ENCODE data around the gene ABCC11. TPM values are rescaled to one million over a fixed set of nuclear protein-coding genes. Genes with fewer than 3 reads are reported as not detected.

The ABCC11 gene
- total and polyA plus RNA-seq, 2 of the 4 experiments (the other 2 are of a cell fraction) = 0.09 to 0.18 TPM

- no peak overlapping the region for H3K4me3 ChIP-seq (ENCODE audit: insufficient read depth, low read depth, low read length)
Observed at GRCh38 chr16:48173889-48174288, 73.5 kb downstream of the ABCC11 start.

More at GRCh38 chr16:48173889-48174288, 73.5 kb downstream of the ABCC11 start:
- Histone ChIP-seq H3K56ac (ENCODE audit: extremely low read depth, insufficient read depth, low read length) (no peak overlapping the region), H4K20me1 (ENCODE audit: insufficient read depth, low read length) (no peaks in the 10 kb centered on the region), H4K5ac (ENCODE audit: low read depth, low read length) (no peak overlapping the region), H4K8ac (ENCODE audit: low read depth in 2 of 2, low read length in 2 of 2) (no peak overlapping the region), H3K18ac (ENCODE audit: low read depth, low read length) (no peak overlapping the region), H2BK20ac (ENCODE audit: low read depth, low read length) (no peak overlapping the region), H3K27ac (ENCODE audit: insufficient read depth, low read length) (no peak overlapping the region), H3K14ac (replicated peaks; ENCODE audit: low read depth, low read length) (no peak overlapping the region), H3K27me3 (ENCODE audit: control insufficient read depth, insufficient read depth, low read length) (peaks cover 15% of the 10 kb centered on the region), H2AK9ac (replicated peaks; ENCODE audit: low read depth, low read length, poor library complexity) (no peak overlapping the region), H3K36me3 (ENCODE audit: control insufficient read depth, insufficient read depth, low read length) (no peaks in the 10 kb centered on the region), H3K9ac (ENCODE audit: low read depth, low read length) (no peak overlapping the region), H2BK5ac (ENCODE audit: low read depth, low read length, poor library complexity, severe bottlenecking) (no peak overlapping the region), H3K9me3 (ENCODE audit: control insufficient read depth, insufficient read depth, low read length) (no peaks in the 10 kb centered on the region), H2BK120ac (ENCODE audit: low read depth, low read length) (no peak overlapping the region), H4K91ac (ENCODE audit: insufficient read depth, low read depth, low read length) (no peak overlapping the region), H3K4ac (ENCODE audit: low read depth, low read length) (no peak overlapping the region), H3K79me1 (ENCODE audit: low read depth in 1 of 2, low read length in 2 of 2) (no peaks in the 10 kb centered on the region), H3K9me1 (ENCODE audit: insufficient read depth, low read length) (no peaks in the 10 kb centered on the region; the same call in 1 of the 2 replicates), H2BK15ac (ENCODE audit: low read depth, low read length) (no peak overlapping the region), H3K4me2 (ENCODE audit: low read depth, low read length) (no peak overlapping the region), H2AFZ (replicated peaks; ENCODE audit: low read length, poor library complexity) (no peak overlapping the region), H2AK5ac (ENCODE audit: low read depth, low read length) (no peak overlapping the region), H3K23ac (ENCODE audit: low read depth, low read length) (no peak overlapping the region), H3K4me1 (ENCODE audit: control insufficient read depth, insufficient read depth, low read length) (no peaks in the 10 kb centered on the region)
- in situ Hi-C loops (cut with MboI; ENCODE audit: low sequenced_read_pairs) = loop anchor here (25.0 kb wide), 2 partner anchors 437 to 712 kb away; partner anchors contain the start of genes ITFG1 and PHKB
- BruUV-seq (replicated peaks) = no TSS peak
- TF ChIP-seq MAFK (IDR thresholded peaks at IDR 0.05; ENCODE audit: low read depth, low read length) (no peak), SMC3 (IDR thresholded peaks at IDR 0.05; ENCODE audit: low read depth, low read length) (no peak), ELK1 (IDR thresholded peaks at IDR 0.05; ENCODE audit: borderline replicate concordance, low read depth, low read length) (no peak), BHLHE40 (IDR thresholded peaks at IDR 0.05; ENCODE audit: low read depth, low read length) (no peak), RAD21 (IDR thresholded peaks at IDR 0.05; ENCODE audit: low read length) (no peak), RCOR1 (IDR thresholded peaks at IDR 0.05; ENCODE audit: insufficient replicate concordance, low read length) (no peak), MXI1 (IDR thresholded peaks at IDR 0.05; ENCODE audit: borderline replicate concordance, low read depth, low read length) (no peak), MAZ (IDR thresholded peaks at IDR 0.05; ENCODE audit: borderline replicate concordance, low read depth, low read length) (no peak), NFE2L2 (IDR thresholded peaks at IDR 0.05; ENCODE audit: low read depth, low read length) (no peak)
- TF ChIP-seq, protein P1, sequence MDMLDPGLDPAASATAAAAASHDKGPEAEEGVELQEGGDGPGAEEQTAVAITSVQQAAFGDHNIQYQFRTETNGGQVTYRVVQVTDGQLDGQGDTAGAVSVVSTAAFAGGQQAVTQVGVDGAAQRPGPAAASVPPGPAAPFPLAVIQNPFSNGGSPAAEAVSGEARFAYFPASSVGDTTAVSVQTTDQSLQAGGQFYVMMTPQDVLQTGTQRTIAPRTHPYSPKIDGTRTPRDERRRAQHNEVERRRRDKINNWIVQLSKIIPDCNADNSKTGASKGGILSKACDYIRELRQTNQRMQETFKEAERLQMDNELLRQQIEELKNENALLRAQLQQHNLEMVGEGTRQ (IDR thresholded peaks at IDR 0.05; ENCODE audit: low read depth, low read length) = no peak
- WGBS, 2 experiments (ENCODE audit: extremely low coverage in 2 of 2, insufficient read length in 1 of 2) = 60% methylated on average over 1 of the region's 1 CpG; no CpG with 5 or more reads in 1 of the 2 experiments
- ATAC-seq (ENCODE audit: low read depth) (no peak), DNase-seq (no peak)
- CTCF ChIA-PET = interaction anchor here (1.0 kb wide), 1 partner anchor 21 kb away, joined by 3 read pairs; no protein-coding TSS in a partner anchor
- POLR2A ChIA-PET (ENCODE audit: unreplicated experiment) = no interaction called here
- dilution Hi-C loops (cut with HindIII; ENCODE audit: low sequenced_read_pairs, unreplicated experiment) = no loop called here
- intact Hi-C loops (cut with micrococcal nuclease) = no loop called here

All from IMR-90 (cell line).